Activated CD4-positive, alpha-beta T cell treated with anti-CD3 and anti-CD28 coated beads, Interleukin-2, amount 50 U/mL, for 1 hour (primary cell): ENCODE results near the gene NUAK2.
"Not testable (repeated sequence)": the region's sequence is repeated elsewhere in the genome, so short reads cannot be mapped to it uniquely, and the experiment has no call there.

Experiments used
- DNase-seq: peaks from one replicate; pipeline ENCODE4 v3.0.0-alpha.2; 2020

NUAK2 gene

GRCh38 chr1:205317311-205317917, 4.1 kb downstream of the NUAK2 start:
- DNase-seq = no peak

GRCh38 chr1:205316161-205316566, 5.4 kb downstream of the NUAK2 start:
- DNase-seq = no peak

GRCh38 chr1:205315008-205315618, 6.4 kb downstream of the NUAK2 start:
- DNase-seq = no peak

GRCh38 chr1:205313563-205314308, 7.8 kb downstream of the NUAK2 start:
- no peak for DNase-seq

- DNase-seq = no peak
Measured at GRCh38 chr1:205312866-205313562, 8.5 kb downstream of the NUAK2 start.

- DNase-seq = no peak
Measured at GRCh38 chr1:205310976-205311704, 10.4 kb downstream of the NUAK2 start.

- DNase-seq = no peak
Measured at GRCh38 chr1:205309741-205310140, 11.8 kb downstream of the NUAK2 start.

GRCh38 chr1:205306929-205307566, 14.5 kb downstream of the NUAK2 start:
- DNase-seq = no peak

GRCh38 chr1:205304695-205305070, 16.9 kb downstream of the NUAK2 start:
- DNase-seq = no peak

GRCh38 chr1:205304046-205304694, 17.4 kb downstream of the NUAK2 start:
- no peak for DNase-seq

- no peak for DNase-seq
Measured at GRCh38 chr1:205303247-205303888, 18.2 kb downstream of the NUAK2 start.

- no peak for DNase-seq
Measured at GRCh38 chr1:205301842-205302588, 19.5 kb downstream of the NUAK2 start.

- DNase-seq = no peak
Measured at GRCh38 chr1:205301205-205301821, 20.2 kb downstream of the NUAK2 start.

GRCh38 chr1:205300149-205300548, 21.4 kb downstream of the NUAK2 start:
- no peak for DNase-seq

- DNase-seq = no peak
Measured at GRCh38 chr1:205298191-205298994, 23.2 kb downstream of the NUAK2 start.

GRCh38 chr1:205297546-205298177, 23.9 kb downstream of the NUAK2 start:
- not testable (repeated sequence) for DNase-seq

GRCh38 chr1:205296154-205296553, 25.4 kb downstream of the NUAK2 start:
- DNase-seq = no peak

- DNase-seq = no peak
Measured at GRCh38 chr1:205294934-205295333, 26.6 kb downstream of the NUAK2 start.
